ENCODE measurements around the gene MRPL37.
"Not testable (repeated sequence)": the region's sequence is repeated elsewhere in the genome, so short reads cannot be mapped to it uniquely, and the experiment has no call there.

Gene MRPL37

GRCh38 chr1:54221113-54221834 is 21.3 kb downstream of the MRPL37 start:
- no peak overlapping the region for H3K27ac Mint-ChIP-seq
- H3K27me3 Mint-ChIP-seq = no peaks in the 10 kb centered on the region
- peaks cover 49% of the 10 kb centered on the region for H3K36me3 Mint-ChIP-seq (ENCODE audit: low read depth)
- H3K4me1 Mint-ChIP-seq (ENCODE audit: low read depth) = no peaks in the 10 kb centered on the region
- H3K4me3 Mint-ChIP-seq = no peak overlapping the region
- H3K9me3 Mint-ChIP-seq = no peaks in the 10 kb centered on the region

- peaks cover 47% of the 10 kb centered on the region for H3K36me3 Mint-ChIP-seq (ENCODE audit: low read depth)
- H3K4me1 Mint-ChIP-seq (ENCODE audit: low read depth) = peaks cover under 1% of the 10 kb centered on the region
- no peaks in the 10 kb centered on the region for H3K9me3 Mint-ChIP-seq
- H3K27me3 Mint-ChIP-seq = no peaks in the 10 kb centered on the region
- H3K4me3 Mint-ChIP-seq = no peak overlapping the region
- no peak overlapping the region for H3K27ac Mint-ChIP-seq
Observed at GRCh38 chr1:54221867-54222484, 22.0 kb downstream of the MRPL37 start.

- H3K9me3 Mint-ChIP-seq = no peaks in the 10 kb centered on the region
- no peak overlapping the region for H3K4me3 Mint-ChIP-seq
- peaks cover 8% of the 10 kb centered on the region for H3K4me1 Mint-ChIP-seq (ENCODE audit: low read depth)
- H3K27me3 Mint-ChIP-seq = no peaks in the 10 kb centered on the region
- peak overlapping the region; percentile 26 for H3K27ac Mint-ChIP-seq
- H3K36me3 Mint-ChIP-seq (ENCODE audit: low read depth) = peaks cover 43% of the 10 kb centered on the region
Observed at GRCh38 chr1:54222711-54223110, 22.7 kb downstream of the MRPL37 start.

GRCh38 chr1:54223441-54224202 is 23.7 kb downstream of the MRPL37 start:
- Mint-ChIP-seq H3K36me3 (ENCODE audit: low read depth) (peaks cover 38% of the 10 kb centered on the region), H3K4me1 (ENCODE audit: low read depth) (peaks cover 13% of the 10 kb centered on the region), H3K27me3 (no peaks in the 10 kb centered on the region), H3K27ac (no peak overlapping the region), H3K4me3 (no peak overlapping the region), H3K9me3 (no peaks in the 10 kb centered on the region)

GRCh38 chr1:54224233-54224632 is 24.3 kb downstream of the MRPL37 start:
- no peaks in the 10 kb centered on the region for H3K9me3 Mint-ChIP-seq

GRCh38 chr1:54225378-54225777 is 25.4 kb downstream of the MRPL37 start:
- Mint-ChIP-seq H3K9me3 (no peaks in the 10 kb centered on the region), H3K4me1 (ENCODE audit: low read depth) (peaks cover 28% of the 10 kb centered on the region), H3K36me3 (ENCODE audit: low read depth) (peaks cover 32% of the 10 kb centered on the region), H3K27me3 (no peaks in the 10 kb centered on the region), H3K4me3 (no peak overlapping the region), H3K27ac (no peak overlapping the region)

More at GRCh38 chr1:54224233-54224632, 24.3 kb downstream of the MRPL37 start:
- H3K4me3 Mint-ChIP-seq = no peak overlapping the region
- H3K27me3 Mint-ChIP-seq = no peaks in the 10 kb centered on the region
- peaks cover 32% of the 10 kb centered on the region for H3K36me3 Mint-ChIP-seq (ENCODE audit: low read depth)
- H3K4me1 Mint-ChIP-seq (ENCODE audit: low read depth) = peaks cover 17% of the 10 kb centered on the region
- H3K27ac Mint-ChIP-seq = no peak overlapping the region

GRCh38 chr1:54225986-54226559 is 26.1 kb downstream of the MRPL37 start:
- Mint-ChIP-seq H3K27ac (no peak overlapping the region), H3K9me3 (no peaks in the 10 kb centered on the region), H3K4me1 (ENCODE audit: low read depth) (peaks cover 35% of the 10 kb centered on the region), H3K27me3 (no peaks in the 10 kb centered on the region), H3K4me3 (no peak overlapping the region), H3K36me3 (ENCODE audit: low read depth) (peaks cover 28% of the 10 kb centered on the region)

GRCh38 chr1:54227091-54227602 is 27.2 kb downstream of the MRPL37 start:
- H3K4me3 Mint-ChIP-seq = no peak overlapping the region
- H3K27me3 Mint-ChIP-seq = no peaks in the 10 kb centered on the region
- H3K9me3 Mint-ChIP-seq = no peaks in the 10 kb centered on the region
- H3K4me1 Mint-ChIP-seq (ENCODE audit: low read depth) = peaks cover 40% of the 10 kb centered on the region
- H3K36me3 Mint-ChIP-seq (ENCODE audit: low read depth) = peaks cover 26% of the 10 kb centered on the region
- H3K27ac Mint-ChIP-seq = peak overlapping the region; percentile 21

- H3K9me3 Mint-ChIP-seq = no peaks in the 10 kb centered on the region
- H3K27me3 Mint-ChIP-seq = no peaks in the 10 kb centered on the region
- no peak overlapping the region for H3K4me3 Mint-ChIP-seq
- H3K27ac Mint-ChIP-seq = no peak overlapping the region
- peaks cover 40% of the 10 kb centered on the region for H3K4me1 Mint-ChIP-seq (ENCODE audit: low read depth)
- peaks cover 21% of the 10 kb centered on the region for H3K36me3 Mint-ChIP-seq (ENCODE audit: low read depth)
Observed at GRCh38 chr1:54227891-54228310, 27.9 kb downstream of the MRPL37 start.

- Mint-ChIP-seq H3K4me1 (ENCODE audit: low read depth) (peaks cover 40% of the 10 kb centered on the region), H3K27me3 (no peaks in the 10 kb centered on the region), H3K4me3 (no peak overlapping the region), H3K36me3 (ENCODE audit: low read depth) (peaks cover 21% of the 10 kb centered on the region), H3K27ac (no peak overlapping the region), H3K9me3 (no peaks in the 10 kb centered on the region)
Observed at GRCh38 chr1:54228638-54229079, 28.7 kb downstream of the MRPL37 start.

- Mint-ChIP-seq H3K4me3 (peak overlapping the region; percentile 37), H3K9me3 (no peaks in the 10 kb centered on the region), H3K4me1 (ENCODE audit: low read depth) (peaks cover 40% of the 10 kb centered on the region), H3K36me3 (ENCODE audit: low read depth) (peaks cover 21% of the 10 kb centered on the region), H3K27ac (peak overlapping the region; percentile 85), H3K27me3 (no peaks in the 10 kb centered on the region)
Observed at GRCh38 chr1:54229281-54229891, 29.4 kb downstream of the MRPL37 start.

- H3K4me1 Mint-ChIP-seq (ENCODE audit: low read depth) = peaks cover 40% of the 10 kb centered on the region
- H3K27ac Mint-ChIP-seq = peak overlapping the region; percentile 84
- H3K9me3 Mint-ChIP-seq = no peaks in the 10 kb centered on the region
- no peaks in the 10 kb centered on the region for H3K27me3 Mint-ChIP-seq
- peak overlapping the region; percentile 33 for H3K4me3 Mint-ChIP-seq
- H3K36me3 Mint-ChIP-seq (ENCODE audit: low read depth) = peaks cover 19% of the 10 kb centered on the region
Observed at GRCh38 chr1:54230507-54231339, 30.8 kb downstream of the MRPL37 start.

GRCh38 chr1:54233196-54233595 is 33.2 kb downstream of the MRPL37 start:
- peaks cover 29% of the 10 kb centered on the region for H3K4me1 Mint-ChIP-seq (ENCODE audit: low read depth)
- peaks cover 23% of the 10 kb centered on the region for H3K36me3 Mint-ChIP-seq (ENCODE audit: low read depth)
- not testable (repeated sequence) for H3K27me3 Mint-ChIP-seq, H3K9me3 Mint-ChIP-seq, H3K4me3 Mint-ChIP-seq, H3K27ac Mint-ChIP-seq

- Mint-ChIP-seq H3K4me1 (ENCODE audit: low read depth) (peaks cover 23% of the 10 kb centered on the region), H3K36me3 (ENCODE audit: low read depth) (peaks cover 23% of the 10 kb centered on the region), H3K27me3 (no peaks in the 10 kb centered on the region), H3K4me3 (no peak overlapping the region), H3K9me3 (no peaks in the 10 kb centered on the region), H3K27ac (no peak overlapping the region)
Observed at GRCh38 chr1:54234284-54234683, 34.3 kb downstream of the MRPL37 start.
